ENCODE results near the gene SAMD11.

DNA sequence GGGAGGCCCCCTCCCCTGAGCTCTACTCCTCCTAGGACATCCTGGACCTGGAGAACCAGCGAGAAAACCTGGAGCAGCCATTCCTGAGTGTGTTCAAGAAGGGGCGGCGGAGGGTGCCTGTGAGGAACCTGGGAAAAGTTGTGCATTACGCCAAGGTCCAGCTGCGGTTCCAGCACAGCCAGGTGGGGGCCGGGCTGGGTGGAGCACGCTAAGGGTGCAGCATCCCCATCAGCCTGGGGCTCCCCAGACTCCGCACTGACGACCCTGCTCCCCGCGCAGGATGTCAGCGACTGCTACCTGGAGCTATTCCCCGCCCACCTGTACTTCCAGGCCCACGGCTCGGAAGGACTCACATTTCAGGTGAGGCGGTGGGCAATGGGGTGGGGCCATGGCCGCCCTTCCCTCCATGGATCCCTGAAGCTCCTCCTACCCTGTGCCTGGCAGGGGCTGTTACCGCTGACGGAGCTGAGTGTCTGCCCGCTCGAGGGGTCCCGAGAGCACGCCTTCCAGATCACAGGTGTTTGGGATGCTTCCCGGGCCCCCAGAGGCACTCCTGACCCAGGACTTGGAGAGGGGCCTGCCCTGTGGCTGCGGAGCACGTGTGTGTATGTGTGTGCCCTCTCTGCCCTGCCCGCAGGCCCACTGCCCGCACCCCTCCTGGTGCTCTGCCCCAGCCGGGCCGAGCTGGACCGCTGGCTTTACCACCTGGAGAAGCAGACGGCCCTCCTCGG is 46.7 kb downstream of the SAMD11 start:
- no peak for TF ChIP-seq ZFP36 (IDR thresholded peaks at IDR 0.05; ENCODE audit: borderline replicate concordance, partially characterized antibody)
- TF ChIP-seq, protein P1, sequence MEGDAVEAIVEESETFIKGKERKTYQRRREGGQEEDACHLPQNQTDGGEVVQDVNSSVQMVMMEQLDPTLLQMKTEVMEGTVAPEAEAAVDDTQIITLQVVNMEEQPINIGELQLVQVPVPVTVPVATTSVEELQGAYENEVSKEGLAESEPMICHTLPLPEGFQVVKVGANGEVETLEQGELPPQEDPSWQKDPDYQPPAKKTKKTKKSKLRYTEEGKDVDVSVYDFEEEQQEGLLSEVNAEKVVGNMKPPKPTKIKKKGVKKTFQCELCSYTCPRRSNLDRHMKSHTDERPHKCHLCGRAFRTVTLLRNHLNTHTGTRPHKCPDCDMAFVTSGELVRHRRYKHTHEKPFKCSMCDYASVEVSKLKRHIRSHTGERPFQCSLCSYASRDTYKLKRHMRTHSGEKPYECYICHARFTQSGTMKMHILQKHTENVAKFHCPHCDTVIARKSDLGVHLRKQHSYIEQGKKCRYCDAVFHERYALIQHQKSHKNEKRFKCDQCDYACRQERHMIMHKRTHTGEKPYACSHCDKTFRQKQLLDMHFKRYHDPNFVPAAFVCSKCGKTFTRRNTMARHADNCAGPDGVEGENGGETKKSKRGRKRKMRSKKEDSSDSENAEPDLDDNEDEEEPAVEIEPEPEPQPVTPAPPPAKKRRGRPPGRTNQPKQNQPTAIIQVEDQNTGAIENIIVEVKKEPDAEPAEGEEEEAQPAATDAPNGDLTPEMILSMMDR (IDR thresholded peaks at IDR 0.05): no peak
- no peak for TF ChIP-seq RCOR1 (IDR thresholded peaks at IDR 0.05; ENCODE audit: low read depth, low read length)
- TF ChIP-seq, protein P2, sequence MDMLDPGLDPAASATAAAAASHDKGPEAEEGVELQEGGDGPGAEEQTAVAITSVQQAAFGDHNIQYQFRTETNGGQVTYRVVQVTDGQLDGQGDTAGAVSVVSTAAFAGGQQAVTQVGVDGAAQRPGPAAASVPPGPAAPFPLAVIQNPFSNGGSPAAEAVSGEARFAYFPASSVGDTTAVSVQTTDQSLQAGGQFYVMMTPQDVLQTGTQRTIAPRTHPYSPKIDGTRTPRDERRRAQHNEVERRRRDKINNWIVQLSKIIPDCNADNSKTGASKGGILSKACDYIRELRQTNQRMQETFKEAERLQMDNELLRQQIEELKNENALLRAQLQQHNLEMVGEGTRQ (IDR thresholded peaks at IDR 0.05): no peak
- no peak for TF ChIP-seq POLR2A (IDR thresholded peaks at IDR 0.05; ENCODE audit: low read length)
- TF ChIP-seq RFX5 (IDR thresholded peaks at IDR 0.05): no peak
- no peak for TF ChIP-seq POLR2AphosphoS2 (conservative IDR thresholded peaks at IDR 0.05; ENCODE audit: low read length)
- no peak for TF ChIP-seq JUNB (IDR thresholded peaks at IDR 0.05)
- no peak for TF ChIP-seq CHD2 (IDR thresholded peaks at IDR 0.05; ENCODE audit: low read length, partially characterized antibody)
- no peak for TF ChIP-seq EP300 (IDR thresholded peaks at IDR 0.05)
- no peak for TF ChIP-seq EHF (CRISPR knock-in tag; IDR thresholded peaks at IDR 0.05)
- TF ChIP-seq HDAC2 (IDR thresholded peaks at IDR 0.05): no peak
- TF ChIP-seq PHF8 (IDR thresholded peaks at IDR 0.05; ENCODE audit: borderline replicate concordance, low read depth): no peak
